Hindlimb muscle (tissue), 1 donor: ENCODE results near the gene ANKH. TPM values are rescaled to one million over a fixed set of nuclear protein-coding genes. Genes with fewer than 3 reads are reported as not detected.

Experiments
- DNase-seq: peaks from one replicate; pipeline ENCODE4 v3.0.0-alpha.2; 2013
- polyA plus RNA-seq: library from polyadenylated mRNA; unstranded; fragments of 120-200 nt; gene quantifications from one replicate; pipeline ENCODE4 v1.2.1, GENCODE V29; 2013; ENCODE audit not compliant: insufficient read length

ANKH gene
- polyA plus RNA-seq, 1 donor: 23.1 TPM

GRCh38 chr5:14757850-14758249 is 113.7 kb downstream of the ANKH start:
- no peak for DNase-seq

GRCh38 chr5:14756478-14756877 is 115.1 kb downstream of the ANKH start:
- no peak for DNase-seq

GRCh38 chr5:14753947-14754346 is 117.6 kb downstream of the ANKH start:
- no peak for DNase-seq

- no peak for DNase-seq
These were observed 118.3 kb downstream of the ANKH start for GRCh38 chr5:14753292-14753691.

- no peak for DNase-seq
These were observed 119.0 kb downstream of the ANKH start for GRCh38 chr5:14752497-14753071.

GRCh38 chr5:14750712-14751111 is 120.9 kb downstream of the ANKH start:
- no peak for DNase-seq

GRCh38 chr5:14749579-14750101 is 121.9 kb downstream of the ANKH start:
- DNase-seq: no peak

GRCh38 chr5:14748180-14748900 is 123.2 kb downstream of the ANKH start:
- peak; percentile 52 for DNase-seq

- no peak for DNase-seq
These were observed 125.8 kb downstream of the ANKH start for GRCh38 chr5:14745753-14746152.

- no peak for DNase-seq
These were observed 126.4 kb downstream of the ANKH start for GRCh38 chr5:14745188-14745563.

GRCh38 chr5:14744296-14745187 is 127.0 kb downstream of the ANKH start:
- no peak for DNase-seq

- DNase-seq: no peak
These were observed 127.8 kb downstream of the ANKH start for GRCh38 chr5:14743601-14744295.

- DNase-seq: no peak
These were observed 129.1 kb downstream of the ANKH start for GRCh38 chr5:14742498-14742897.

- DNase-seq: no peak
These were observed 129.7 kb downstream of the ANKH start for GRCh38 chr5:14741801-14742440.

- no peak for DNase-seq
These were observed 130.4 kb downstream of the ANKH start for GRCh38 chr5:14741131-14741530.

- no peak for DNase-seq
These were observed 131.6 kb downstream of the ANKH start for GRCh38 chr5:14739981-14740380.

GRCh38 chr5:14739538-14739937 is 132.0 kb downstream of the ANKH start:
- no peak for DNase-seq

- no peak for DNase-seq
These were observed 133.5 kb downstream of the ANKH start for GRCh38 chr5:14738050-14738449.

- DNase-seq: no peak
These were observed 134.3 kb downstream of the ANKH start for GRCh38 chr5:14737291-14737690.

- DNase-seq: no peak
These were observed 135.6 kb downstream of the ANKH start for GRCh38 chr5:14735944-14736343.

GRCh38 chr5:14734396-14734795 is 137.2 kb downstream of the ANKH start:
- DNase-seq: no peak

- DNase-seq: no peak
These were observed 137.9 kb downstream of the ANKH start for GRCh38 chr5:14733661-14734060.
